Measurements from ENCODE around the gene PRKACA.

GRCh38 chr19:14050512-14050911 is 67.0 kb downstream of the PRKACA start:
- TF ChIP-seq CTCF (IDR thresholded peaks at IDR 0.05; ENCODE audit: low read length) (no peak), EZH2phosphoT487 (IDR thresholded peaks at IDR 0.05; ENCODE audit: low read length) (no peak), EZH2 (optimal IDR thresholded peaks at IDR 0.05; ENCODE audit: low read depth, low read length) (no peak)
